Stimulated activated CD4-positive, alpha-beta T cell treated with anti-CD3 and anti-CD28 coated beads, Interleukin-1b, Interleukin-23, amount 100 ng/mL, for 24 hours (primary cell): ENCODE measurements around the gene ARPIN.
"Not testable (repeated sequence)": the region's sequence is repeated elsewhere in the genome, so short reads cannot be mapped to it uniquely, and the experiment has no call there.

Experiments
- DNase-seq, 4 experiments: peaks; one replicate each; pipeline ENCODE4 v3.0.0-alpha.2; 2020; ENCODE audit warnings: low read depth in 4 of 4, low spot score in 1 of 4

ARPIN gene

GRCh38 chr15:89878323-89878722 is 34.4 kb downstream of the ARPIN start:
- DNase-seq: no peak

- DNase-seq: no peak
Observed at GRCh38 chr15:89877083-89877425, 35.7 kb downstream of the ARPIN start.

GRCh38 chr15:89876396-89877082 is 36.2 kb downstream of the ARPIN start:
- no peak for DNase-seq

GRCh38 chr15:89875741-89876140 is 37.0 kb downstream of the ARPIN start:
- DNase-seq: no peak

GRCh38 chr15:89874926-89875564 is 37.7 kb downstream of the ARPIN start:
- DNase-seq: peak; percentile 66 to 77 (median 72)

GRCh38 chr15:89870688-89871288 is 42.0 kb downstream of the ARPIN start:
- DNase-seq: no peak

GRCh38 chr15:89870006-89870405 is 42.7 kb downstream of the ARPIN start:
- no peak for DNase-seq

GRCh38 chr15:89869490-89869889 is 43.3 kb downstream of the ARPIN start:
- DNase-seq: not testable (repeated sequence)

- no peak for DNase-seq
Observed at GRCh38 chr15:89864958-89865739, 47.6 kb downstream of the ARPIN start.

GRCh38 chr15:89863918-89864317 is 48.8 kb downstream of the ARPIN start:
- DNase-seq: no peak

- no peak for DNase-seq
Observed at GRCh38 chr15:89860891-89861290, 51.9 kb downstream of the ARPIN start.

- no peak for DNase-seq
Observed at GRCh38 chr15:89860431-89860830, 52.3 kb downstream of the ARPIN start.

- DNase-seq: no peak
Observed at GRCh38 chr15:89858661-89859458, 53.9 kb downstream of the ARPIN start.

GRCh38 chr15:89857673-89858072 is 55.1 kb downstream of the ARPIN start:
- no peak for DNase-seq

- DNase-seq: no peak
Observed at GRCh38 chr15:89855948-89856347, 56.8 kb downstream of the ARPIN start.

- DNase-seq: not testable (repeated sequence)
Observed at GRCh38 chr15:89854863-89855262, 57.9 kb downstream of the ARPIN start.

GRCh38 chr15:89852342-89852995 is 60.3 kb downstream of the ARPIN start:
- DNase-seq: no peak

GRCh38 chr15:89851673-89852341 is 60.9 kb downstream of the ARPIN start:
- no peak for DNase-seq

- no peak for DNase-seq
Observed at GRCh38 chr15:89848970-89849292, 63.8 kb downstream of the ARPIN start.

GRCh38 chr15:89847101-89847500 is 65.7 kb downstream of the ARPIN start:
- DNase-seq: no peak
